ENCODE measurements around the gene ZDHHC21. TPM values are rescaled to one million over a fixed set of nuclear protein-coding genes. Genes with fewer than 3 reads are reported as not detected.

Gene ZDHHC21
- total RNA-seq, 1 donor from 2014 or later, result 22.5 TPM

DNA sequence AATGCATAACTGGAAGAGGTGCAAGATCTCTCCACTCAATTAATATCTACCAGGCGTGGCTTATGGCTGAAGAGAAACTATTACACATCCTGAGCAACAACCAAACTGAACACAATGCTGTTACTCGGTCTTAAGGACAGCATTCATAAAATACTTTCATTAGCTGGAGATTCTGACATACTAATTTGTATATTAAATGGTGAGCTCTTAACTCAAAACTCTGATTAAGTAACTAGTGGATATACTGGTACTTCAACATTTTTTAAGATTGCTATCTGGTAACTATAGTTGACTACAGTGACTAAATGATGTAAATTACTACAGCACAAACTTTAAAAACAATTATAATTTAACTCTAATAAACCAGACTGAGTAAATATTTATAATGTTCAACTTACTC lies 15.8 kb downstream of the ZDHHC21 start:
- no peak overlapping the region for H3K27ac Mint-ChIP-seq
- H3K9ac ChIP-seq, result no peak overlapping the region
- H3K4me3 ChIP-seq, result no peak overlapping the region
- peaks cover 18% of the 10 kb centered on the region for H3K79me2 ChIP-seq (ENCODE audit: low read depth)
- no peak overlapping the region for H3K27ac ChIP-seq
- no peaks in the 10 kb centered on the region for H3K4me1 ChIP-seq
- no peaks in the 10 kb centered on the region for H3K9me3 Mint-ChIP-seq
- no peaks in the 10 kb centered on the region for H3K9me3 ChIP-seq (ENCODE audit: low read depth)
- no peak overlapping the region for H3K4me3 Mint-ChIP-seq
- no peaks in the 10 kb centered on the region for H3K36me3 ChIP-seq
- no peaks in the 10 kb centered on the region for H3K27me3 Mint-ChIP-seq (ENCODE audit: insufficient read depth, low read depth)
- H3K4me1 Mint-ChIP-seq, result no peaks in the 10 kb centered on the region
- no peaks in the 10 kb centered on the region for H4K20me1 ChIP-seq (ENCODE audit: low read depth)
- DNase-seq (ENCODE audit: low spot score), result no peak
- H3F3A ChIP-seq (ENCODE audit: low read depth), result no peaks in the 10 kb centered on the region
- TF ChIP-seq, protein P1, sequence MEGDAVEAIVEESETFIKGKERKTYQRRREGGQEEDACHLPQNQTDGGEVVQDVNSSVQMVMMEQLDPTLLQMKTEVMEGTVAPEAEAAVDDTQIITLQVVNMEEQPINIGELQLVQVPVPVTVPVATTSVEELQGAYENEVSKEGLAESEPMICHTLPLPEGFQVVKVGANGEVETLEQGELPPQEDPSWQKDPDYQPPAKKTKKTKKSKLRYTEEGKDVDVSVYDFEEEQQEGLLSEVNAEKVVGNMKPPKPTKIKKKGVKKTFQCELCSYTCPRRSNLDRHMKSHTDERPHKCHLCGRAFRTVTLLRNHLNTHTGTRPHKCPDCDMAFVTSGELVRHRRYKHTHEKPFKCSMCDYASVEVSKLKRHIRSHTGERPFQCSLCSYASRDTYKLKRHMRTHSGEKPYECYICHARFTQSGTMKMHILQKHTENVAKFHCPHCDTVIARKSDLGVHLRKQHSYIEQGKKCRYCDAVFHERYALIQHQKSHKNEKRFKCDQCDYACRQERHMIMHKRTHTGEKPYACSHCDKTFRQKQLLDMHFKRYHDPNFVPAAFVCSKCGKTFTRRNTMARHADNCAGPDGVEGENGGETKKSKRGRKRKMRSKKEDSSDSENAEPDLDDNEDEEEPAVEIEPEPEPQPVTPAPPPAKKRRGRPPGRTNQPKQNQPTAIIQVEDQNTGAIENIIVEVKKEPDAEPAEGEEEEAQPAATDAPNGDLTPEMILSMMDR (IDR thresholded peaks at IDR 0.05), result no peak
- TF ChIP-seq EZH2 (IDR thresholded peaks at IDR 0.05) (no peak), EZH2phosphoT487 (IDR thresholded peaks at IDR 0.05) (no peak)
- H3K4me2 ChIP-seq, result no peak overlapping the region
- H3K27me3 ChIP-seq, result no peaks in the 10 kb centered on the region
- H3K36me3 Mint-ChIP-seq, result peaks cover 14% of the 10 kb centered on the region
- no peak overlapping the region for H2AFZ ChIP-seq (replicated peaks)

DNA sequence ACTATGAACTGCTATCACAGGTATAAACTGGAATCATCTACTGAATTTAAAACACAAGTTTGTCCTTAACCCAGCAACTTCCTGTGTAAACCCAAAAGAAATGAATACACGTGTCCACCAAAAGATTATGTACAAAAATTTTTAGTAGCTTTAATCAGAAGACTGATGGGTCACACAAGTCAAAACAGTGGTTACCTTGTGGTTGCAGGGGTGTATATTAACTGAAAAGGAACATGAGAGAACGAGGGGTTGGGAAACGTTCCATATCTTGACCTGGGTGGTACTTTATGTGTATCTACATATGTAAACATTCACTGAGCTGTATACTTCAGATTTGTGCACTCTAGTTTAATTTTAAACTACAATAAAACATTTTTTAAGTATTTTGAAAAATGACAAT lies 18.6 kb downstream of the ZDHHC21 start:
- Mint-ChIP-seq H3K4me1 (no peaks in the 10 kb centered on the region), H3K4me3 (no peak overlapping the region), H3K9me3 (no peaks in the 10 kb centered on the region), H3K27me3 (ENCODE audit: insufficient read depth, low read depth) (no peaks in the 10 kb centered on the region), H3K27ac (no peak overlapping the region), H3K36me3 (peaks cover 22% of the 10 kb centered on the region)
- no peaks in the 10 kb centered on the region for H3K27me3 ChIP-seq
- no peaks in the 10 kb centered on the region for H4K20me1 ChIP-seq (ENCODE audit: low read depth)
- no peak overlapping the region for H3K4me2 ChIP-seq
- H3K9ac ChIP-seq, result no peak overlapping the region
- no peak overlapping the region for H2AFZ ChIP-seq (replicated peaks)
- H3K4me1 ChIP-seq, result no peaks in the 10 kb centered on the region
- no peaks in the 10 kb centered on the region for H3F3A ChIP-seq (ENCODE audit: low read depth)
- no peak overlapping the region for H3K4me3 ChIP-seq
- no peak for TF ChIP-seq EZH2phosphoT487 (IDR thresholded peaks at IDR 0.05)
- TF ChIP-seq, protein P1 (IDR thresholded peaks at IDR 0.05), result no peak
- TF ChIP-seq EZH2 (IDR thresholded peaks at IDR 0.05), result no peak
- no peak overlapping the region for H3K27ac ChIP-seq
- no peaks in the 10 kb centered on the region for H3K9me3 ChIP-seq (ENCODE audit: low read depth)
- H3K36me3 ChIP-seq, result peaks cover 6% of the 10 kb centered on the region
- peaks cover 6% of the 10 kb centered on the region for H3K79me2 ChIP-seq (ENCODE audit: low read depth)
- no peak for DNase-seq (ENCODE audit: low spot score)

DNA sequence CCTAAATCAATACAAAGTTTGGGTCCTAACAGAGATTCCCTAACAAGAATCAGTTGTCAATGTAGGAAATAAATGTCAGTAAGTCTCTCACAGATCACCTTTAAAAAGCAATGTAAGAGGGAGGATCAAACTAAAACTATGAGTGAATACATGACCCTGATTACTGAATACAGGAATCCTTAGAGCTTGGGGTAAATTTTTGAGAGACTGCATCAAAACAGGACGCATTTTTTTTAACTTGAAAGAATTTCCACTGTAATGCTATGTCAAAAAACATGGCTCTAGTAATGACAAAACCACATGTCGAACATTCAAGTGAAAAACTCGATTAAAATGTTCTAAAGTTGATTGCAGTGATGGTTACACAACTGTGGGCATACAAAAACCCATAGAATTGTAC lies 21.9 kb downstream of the ZDHHC21 start:
- peaks cover 16% of the 10 kb centered on the region for H3K36me3 Mint-ChIP-seq
- H3K27me3 Mint-ChIP-seq (ENCODE audit: insufficient read depth, low read depth), result no peaks in the 10 kb centered on the region
- H3K4me3 Mint-ChIP-seq, result no peak overlapping the region

More for the DNA sequence above, 21.9 kb downstream of the ZDHHC21 start:
- Histone ChIP-seq H3K9me3 (ENCODE audit: low read depth) (no peaks in the 10 kb centered on the region), H3K4me3 (no peak overlapping the region), H3K27ac (no peak overlapping the region), H3K9ac (no peak overlapping the region), H2AFZ (replicated peaks) (no peak overlapping the region), H3K27me3 (no peaks in the 10 kb centered on the region), H3K79me2 (ENCODE audit: low read depth) (no peaks in the 10 kb centered on the region), H4K20me1 (ENCODE audit: low read depth) (no peaks in the 10 kb centered on the region), H3F3A (ENCODE audit: low read depth) (no peaks in the 10 kb centered on the region), H3K36me3 (peaks cover 6% of the 10 kb centered on the region), H3K4me2 (no peak overlapping the region), H3K4me1 (no peaks in the 10 kb centered on the region)
- DNase-seq (ENCODE audit: low spot score), result no peak
- H3K9me3 Mint-ChIP-seq, result no peaks in the 10 kb centered on the region
- no peak overlapping the region for H3K27ac Mint-ChIP-seq
- H3K4me1 Mint-ChIP-seq, result no peaks in the 10 kb centered on the region
- TF ChIP-seq EZH2phosphoT487 (IDR thresholded peaks at IDR 0.05), result no peak
- TF ChIP-seq EZH2 (IDR thresholded peaks at IDR 0.05), result no peak
- TF ChIP-seq, protein P1 (IDR thresholded peaks at IDR 0.05), result no peak
